Stimulated activated CD8-positive, alpha-beta memory T cell treated with anti-CD3 and anti-CD28 coated beads, Interleukin-15, amount 100 ng/mL, for 48 hours (primary cell): ENCODE data around the gene PLXNA4.

Experiments used
- DNase-seq, 2 donors: peaks; one replicate each; pipeline ENCODE4 v3.0.0-alpha.2; 2020; ENCODE audit warnings: low read depth in 2 of 2

Gene PLXNA4

DNA sequence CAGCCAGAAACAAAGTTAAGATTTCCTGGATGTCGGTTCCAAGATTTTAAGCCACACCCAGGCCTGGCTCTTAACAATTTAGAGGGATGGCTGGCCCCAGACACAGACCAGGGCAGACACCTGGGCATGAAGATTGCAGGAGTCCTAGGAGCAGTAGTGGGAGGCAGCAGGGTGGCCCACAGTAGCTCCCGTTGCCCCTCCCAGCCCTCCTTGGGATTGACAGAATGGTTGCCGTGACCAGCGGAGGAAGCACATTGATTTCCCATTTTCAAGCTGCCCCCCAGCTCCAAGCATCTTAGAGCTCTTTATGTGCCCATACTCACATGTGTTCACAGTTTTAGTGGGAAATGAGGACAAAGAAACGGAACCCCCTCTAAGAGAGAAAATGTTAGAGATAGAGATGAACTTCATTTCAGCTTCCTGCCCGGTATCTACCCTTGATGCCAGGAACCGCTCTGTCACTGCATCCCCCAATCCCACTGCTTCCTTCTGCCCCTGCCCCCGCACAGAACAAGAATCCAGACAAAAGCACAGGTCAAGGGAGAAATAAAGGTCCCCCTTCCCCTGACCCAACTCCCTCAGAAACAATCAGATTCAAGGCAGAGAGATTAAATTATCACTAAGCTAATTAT, 101.1 kb downstream of the PLXNA4 start:
- no peak for DNase-seq

DNA sequence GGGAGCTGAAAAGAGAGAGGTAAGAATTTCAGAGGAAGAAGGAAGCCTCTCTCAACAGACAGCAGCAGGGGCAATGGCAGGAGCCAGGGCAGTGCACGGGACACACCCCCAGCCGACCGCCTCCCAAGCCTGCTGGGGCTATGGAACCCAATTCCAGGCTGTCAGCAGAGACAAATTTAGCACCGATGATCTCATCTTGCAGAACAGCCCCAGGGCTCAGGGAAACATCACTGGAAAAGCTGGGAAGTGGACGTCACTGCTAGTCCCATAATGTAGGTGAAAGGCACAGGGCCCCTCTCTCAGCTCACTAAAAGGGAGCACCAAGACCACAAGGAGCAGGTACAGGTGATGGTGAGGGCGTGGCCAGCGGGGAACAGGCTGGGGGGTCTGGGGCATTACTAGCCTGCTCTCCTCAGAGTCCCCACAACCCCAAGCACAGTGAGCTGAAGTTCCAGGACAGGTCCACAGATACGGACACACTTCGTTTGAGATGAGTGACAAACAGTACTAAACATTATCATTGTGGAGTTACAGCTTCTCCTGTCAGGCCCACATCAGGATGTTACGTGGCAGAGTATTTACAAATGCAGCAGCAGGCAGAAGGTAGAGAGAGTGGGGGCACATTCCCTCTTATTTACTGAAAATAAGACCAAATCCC, 103.7 kb downstream of the PLXNA4 start:
- DNase-seq = no peak

DNA sequence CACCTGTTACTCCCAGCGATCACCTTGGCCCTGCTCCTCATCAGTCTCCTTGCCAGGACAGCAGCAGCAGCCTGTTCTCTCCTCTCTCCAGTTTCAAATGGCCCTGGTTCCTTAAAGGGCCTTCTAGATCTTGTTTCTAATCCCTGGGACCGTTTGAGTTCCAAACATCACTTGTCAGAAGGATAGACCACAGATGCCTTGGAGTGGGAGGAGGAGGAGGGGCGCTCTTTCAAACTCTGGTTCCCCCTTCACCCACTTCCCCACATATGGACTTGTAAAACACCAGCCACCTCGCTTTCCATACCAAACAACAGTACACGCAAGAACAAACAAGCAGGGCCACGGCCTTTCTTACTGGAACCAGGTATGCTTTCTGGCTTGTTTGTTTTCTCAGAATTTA, 104.8 kb downstream of the PLXNA4 start:
- no peak for DNase-seq

DNA sequence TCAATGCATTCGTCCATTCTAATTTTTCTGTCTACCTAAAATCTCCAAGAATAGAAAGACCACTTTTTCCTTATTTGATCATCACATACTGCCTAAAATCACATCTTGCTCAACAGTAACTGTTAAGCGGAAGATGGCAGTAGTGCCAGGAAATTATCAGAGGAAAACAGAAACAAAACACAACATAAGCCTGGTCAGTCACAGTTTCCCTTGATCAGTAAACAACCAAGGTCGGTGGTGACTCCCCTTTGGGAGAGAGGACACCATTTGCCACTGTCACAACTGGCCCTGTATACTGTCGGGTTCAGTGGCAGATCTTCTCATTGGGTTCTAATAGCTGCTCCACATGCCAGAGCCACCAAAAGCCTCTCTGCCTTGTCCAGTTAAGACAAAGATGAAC, 106.6 kb downstream of the PLXNA4 start:
- DNase-seq = no peak

DNA sequence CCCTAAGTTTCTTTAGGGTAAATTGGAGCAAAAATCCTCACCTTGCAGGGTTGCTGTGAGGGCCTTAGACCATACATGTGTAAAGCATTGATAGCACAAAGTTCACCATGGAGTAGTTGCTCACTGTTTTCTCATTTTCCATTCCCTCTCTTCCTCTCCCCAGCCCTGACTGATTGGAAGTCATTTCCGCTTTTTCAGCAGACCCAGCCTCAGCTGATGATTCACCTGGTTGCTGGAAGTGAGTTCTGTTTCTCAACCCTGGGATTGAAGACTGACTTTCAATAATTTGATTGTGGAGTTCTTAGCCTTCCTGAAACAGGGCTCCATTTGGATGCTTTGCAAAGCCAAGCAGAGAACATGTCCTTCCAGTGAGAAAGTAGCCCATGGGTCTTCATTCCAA, 107.0 kb downstream of the PLXNA4 start:
- no peak for DNase-seq

DNA sequence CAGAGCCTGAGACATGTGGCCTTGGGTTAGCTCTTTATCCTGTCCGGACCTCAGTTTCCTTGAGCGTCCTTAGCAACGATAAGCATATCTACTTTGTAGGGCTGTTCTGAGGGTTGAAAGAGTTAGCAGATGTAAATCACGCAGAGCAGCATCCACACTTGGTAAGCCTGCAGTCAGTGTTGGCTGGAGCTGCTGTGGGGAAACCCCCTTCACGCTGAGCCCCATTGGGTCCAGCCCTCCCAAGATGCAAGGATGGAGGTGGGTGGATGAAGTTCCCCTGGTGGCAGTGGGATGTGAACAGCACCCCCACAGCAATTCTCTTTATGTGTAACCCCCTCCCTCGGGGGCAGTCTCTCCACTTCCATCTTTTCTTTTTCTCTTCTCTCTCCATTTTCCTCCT, 109.9 kb downstream of the PLXNA4 start:
- no peak for DNase-seq

DNA sequence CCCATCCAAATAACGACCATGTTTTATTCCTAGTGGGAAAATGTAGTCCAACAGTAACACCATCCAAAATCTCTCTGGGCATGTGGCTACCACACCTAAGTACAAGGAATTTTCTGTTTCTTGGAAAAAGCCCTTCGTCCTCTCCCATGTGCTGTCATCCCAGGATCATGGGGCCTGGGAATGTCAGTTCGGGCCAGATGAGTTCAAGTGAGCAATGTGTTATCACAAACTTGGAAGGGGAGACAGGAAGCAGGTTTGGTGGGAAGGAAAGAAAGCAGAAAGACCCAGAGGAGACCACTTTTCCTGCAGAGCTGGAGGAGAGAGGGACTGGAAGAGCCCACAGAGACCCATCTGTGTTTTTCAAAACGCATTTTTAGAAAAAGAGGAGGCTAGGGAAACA, 110.8 kb downstream of the PLXNA4 start:
- no peak for DNase-seq

DNA sequence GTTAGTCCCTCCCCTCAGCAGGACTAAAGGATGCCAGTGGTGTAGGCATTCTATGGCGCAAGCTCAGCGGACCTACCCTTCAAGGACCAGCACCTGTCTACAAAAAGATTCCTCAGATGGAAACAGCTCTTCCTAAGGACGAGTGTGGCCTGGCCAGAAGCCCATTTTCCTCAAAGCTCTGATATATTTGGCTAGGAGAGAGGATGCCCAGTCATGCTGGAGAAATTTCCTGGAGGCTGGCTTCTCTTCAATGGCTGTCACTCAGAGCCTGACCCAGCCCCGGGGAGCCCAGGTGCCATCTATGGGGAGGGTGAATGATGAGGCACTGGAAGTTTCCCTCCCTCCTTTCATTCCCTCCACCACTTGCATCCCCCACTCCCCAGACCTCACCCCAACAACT, 111.5 kb downstream of the PLXNA4 start:
- DNase-seq = no peak

DNA sequence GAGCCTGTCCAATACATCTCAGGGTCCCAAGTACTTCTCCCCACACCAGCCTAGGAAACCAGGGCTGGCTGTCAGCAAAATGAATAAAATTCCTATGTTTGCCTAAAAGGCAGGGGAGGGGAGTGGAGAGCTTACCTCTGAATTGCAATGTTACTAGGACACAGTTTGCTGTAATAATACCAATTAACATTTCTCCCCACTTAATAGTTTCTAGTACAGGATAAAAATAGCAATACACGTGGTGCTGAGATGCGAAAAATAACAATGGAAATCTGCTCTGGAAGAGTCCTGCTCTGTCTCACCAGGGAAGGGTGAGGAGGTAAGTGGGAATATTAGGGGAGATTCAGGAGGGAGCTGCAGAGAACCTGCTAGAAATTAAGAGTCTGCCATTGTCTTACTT, 112.3 kb downstream of the PLXNA4 start:
- DNase-seq = no peak

DNA sequence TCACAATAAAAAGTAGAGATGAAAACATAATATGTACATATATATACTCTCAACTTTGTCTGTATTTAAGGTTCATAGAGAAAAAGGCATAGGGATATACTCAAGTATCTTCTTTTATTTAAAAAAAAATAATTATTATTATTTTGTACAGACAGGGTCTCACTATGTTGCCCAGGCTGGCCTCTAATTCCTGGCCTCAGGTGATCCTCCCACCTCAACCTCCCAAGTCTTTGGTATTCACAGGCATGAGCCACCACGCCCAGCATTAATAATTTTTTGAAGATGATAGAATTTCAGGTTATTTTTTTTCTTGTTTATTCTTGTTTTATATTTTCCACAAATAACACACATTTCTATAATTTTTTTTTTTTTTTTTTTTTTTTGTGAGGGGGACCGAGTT, 113.8 kb downstream of the PLXNA4 start:
- DNase-seq = no peak

DNA sequence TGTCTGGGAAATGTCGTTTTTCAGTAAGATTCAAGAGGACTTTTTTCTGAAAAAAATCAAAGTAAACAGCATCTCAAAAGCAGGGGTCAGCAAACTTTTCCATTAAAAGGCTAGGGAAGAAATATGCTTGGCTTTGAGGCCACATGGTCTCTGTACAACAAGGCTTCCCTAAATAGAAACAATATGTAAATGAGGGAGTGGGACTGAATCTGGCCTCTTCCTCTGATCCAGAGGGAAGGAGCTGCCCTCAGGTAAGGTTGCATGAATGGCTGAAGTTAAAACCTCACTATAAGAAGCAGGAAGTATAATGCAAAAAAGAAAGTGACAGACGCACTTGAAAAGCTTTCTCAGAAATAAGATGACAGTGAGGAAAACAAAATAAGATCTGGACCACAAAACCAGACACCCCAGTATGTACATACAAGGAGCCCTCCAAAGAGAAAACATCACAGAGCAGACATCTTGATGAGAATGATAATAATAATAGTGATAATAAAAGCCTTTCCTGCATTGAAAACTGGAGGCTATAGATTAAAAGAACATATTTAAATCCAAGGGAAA, 115.2 kb downstream of the PLXNA4 start:
- DNase-seq = no peak

DNA sequence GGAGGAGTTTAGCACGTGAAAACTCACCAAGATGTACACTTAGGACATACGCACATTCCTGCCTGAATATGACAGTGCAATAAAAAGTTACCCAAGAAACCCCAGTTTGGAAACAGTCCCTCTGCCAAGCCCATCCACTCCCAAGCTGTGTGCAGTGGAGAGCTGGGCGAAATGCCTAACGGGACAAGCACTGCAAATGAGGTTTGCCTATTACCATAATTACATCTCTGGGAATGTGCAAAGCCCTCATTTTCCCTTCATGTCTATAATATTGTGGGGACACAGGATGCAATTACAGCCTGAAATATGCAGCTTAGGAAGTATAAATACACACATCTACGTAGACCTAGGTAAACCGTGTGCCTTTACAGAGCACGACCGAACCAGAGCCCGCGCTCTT, 117.5 kb downstream of the PLXNA4 start:
- DNase-seq = no peak

DNA sequence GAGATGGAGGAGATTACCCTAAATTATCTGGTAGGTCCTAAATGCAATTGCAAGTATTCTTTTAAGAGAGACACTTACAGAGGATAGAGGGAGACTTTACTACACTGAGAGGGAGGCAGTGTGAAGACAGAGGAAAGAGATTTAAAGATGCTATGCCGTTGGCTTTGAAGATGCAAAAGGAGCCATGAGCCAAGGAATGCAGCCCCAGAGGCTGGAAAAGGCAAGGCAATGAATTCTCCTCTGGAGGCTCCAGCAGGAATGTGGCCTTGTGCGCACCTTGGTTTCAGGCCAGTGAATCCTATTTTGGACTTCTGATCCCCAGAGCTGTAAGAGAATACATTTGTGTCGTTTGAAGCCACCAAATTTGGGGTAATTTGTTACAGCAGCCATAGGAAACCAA, 118.6 kb downstream of the PLXNA4 start:
- no peak for DNase-seq

DNA sequence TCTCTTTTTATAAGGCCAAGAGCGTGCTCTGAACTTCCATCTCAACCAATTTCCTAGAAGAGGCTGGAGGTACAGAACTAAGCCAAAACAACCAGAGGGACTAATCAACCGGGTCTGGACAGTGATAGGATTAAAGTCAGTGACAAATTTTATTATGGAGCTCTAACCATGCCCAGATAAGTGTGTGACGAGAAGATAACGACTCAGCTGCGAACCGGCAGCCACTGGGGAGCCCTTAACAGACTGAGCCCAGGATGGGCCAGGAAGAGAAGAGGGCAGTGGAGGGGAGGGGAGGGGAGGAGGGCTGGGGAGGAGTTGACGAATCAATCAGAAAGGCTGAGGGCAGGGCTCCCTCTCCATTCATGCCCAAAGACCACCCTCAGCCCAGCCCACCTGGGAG, 119.9 kb downstream of the PLXNA4 start:
- no peak for DNase-seq

DNA sequence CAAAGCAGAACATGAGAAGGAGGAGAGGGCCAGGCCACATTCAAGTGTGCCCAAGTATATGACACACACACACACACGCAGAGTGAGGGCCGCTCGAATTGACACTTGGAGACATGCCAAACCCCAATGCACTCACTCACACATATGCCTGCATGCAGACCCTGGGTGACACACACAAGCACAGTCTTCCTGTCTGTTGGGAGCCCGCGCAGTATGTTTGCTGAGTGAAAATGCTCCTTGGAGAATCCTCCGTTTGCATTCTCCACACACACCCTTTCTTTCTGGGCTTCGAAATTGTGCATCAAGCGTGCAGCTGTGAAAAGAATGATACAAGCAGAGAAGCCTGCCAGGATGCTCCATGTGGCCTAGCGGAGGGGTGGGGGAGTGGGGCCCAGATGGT, 120.9 kb downstream of the PLXNA4 start:
- DNase-seq = no peak

DNA sequence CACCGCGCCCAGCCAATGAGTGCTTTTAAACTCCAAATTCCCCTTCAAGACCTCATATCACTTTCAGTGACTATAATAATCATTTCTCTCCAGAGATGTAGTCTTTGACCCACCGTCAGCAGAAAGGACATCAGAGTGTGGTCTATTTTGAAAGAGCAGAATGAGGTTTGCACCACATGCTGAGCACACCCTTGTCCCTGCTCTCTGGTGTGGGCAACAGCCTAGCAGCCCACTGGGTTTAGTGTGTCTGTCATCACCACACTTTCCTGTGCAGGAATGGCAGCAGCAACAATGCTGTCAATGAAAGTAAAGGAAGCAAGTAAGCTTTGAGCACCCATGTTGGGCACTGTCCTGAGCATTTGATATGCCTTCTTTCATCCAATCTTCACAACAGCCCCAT, 122.4 kb downstream of the PLXNA4 start:
- no peak for DNase-seq

DNA sequence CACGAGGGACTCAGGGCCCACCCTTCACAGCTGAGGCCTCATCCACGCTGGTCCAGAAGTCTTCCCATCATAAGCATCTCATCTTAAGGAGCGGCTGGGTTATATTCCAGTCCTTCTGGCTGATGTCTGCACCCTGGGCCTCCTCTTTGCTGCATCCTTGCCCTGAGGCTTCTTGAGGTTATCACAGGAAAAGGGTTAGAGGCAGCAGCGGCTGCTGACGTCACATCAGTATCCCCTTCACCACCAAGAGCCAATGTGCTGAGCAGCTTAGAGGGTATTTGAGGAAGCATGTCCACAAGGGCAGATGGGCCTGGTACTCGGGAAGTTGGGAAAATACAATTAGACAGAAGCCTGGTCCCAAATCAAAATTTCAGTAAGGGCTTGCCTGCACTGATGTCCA, 125.1 kb downstream of the PLXNA4 start:
- no peak for DNase-seq

DNA sequence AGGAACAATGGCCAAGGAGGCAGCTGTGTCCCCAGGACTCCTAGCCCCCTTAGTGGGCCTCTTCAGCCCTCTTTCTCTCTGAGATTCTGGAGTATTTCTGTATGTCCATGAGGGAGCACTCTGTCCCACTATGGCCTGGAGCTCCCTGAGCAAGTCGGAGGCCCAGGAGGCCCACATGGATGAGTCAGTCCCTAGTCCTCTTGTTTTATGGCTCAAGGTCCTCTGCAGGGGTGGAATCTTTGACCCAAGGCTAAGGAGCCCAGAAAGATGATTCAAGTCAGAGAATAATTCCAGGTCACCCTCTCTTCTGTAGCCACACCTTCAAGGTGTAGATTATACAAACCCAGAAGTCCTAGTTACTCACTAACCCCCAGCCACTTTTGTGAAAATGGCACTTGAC, 125.6 kb downstream of the PLXNA4 start:
- no peak for DNase-seq

DNA sequence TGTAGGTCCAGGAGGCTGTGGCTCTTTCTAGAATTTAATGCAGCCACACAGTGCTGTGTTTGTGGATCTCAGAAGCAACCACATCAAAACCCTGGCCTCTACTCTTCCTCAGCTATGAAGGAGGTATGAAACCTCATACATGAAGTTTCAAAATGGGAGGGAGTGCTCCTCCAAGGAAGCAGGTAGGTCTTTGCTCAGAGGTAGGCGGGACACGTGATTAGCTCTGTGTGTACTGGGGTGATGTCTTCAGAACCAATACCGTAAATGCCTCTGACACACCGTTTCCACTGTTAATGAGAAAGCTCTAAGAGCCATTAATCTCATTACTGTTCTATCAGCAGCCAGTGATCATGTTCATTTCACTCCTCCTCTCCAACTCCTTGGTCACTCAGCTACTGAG, 126.1 kb downstream of the PLXNA4 start:
- peak in 1 of 2 donors; percentile 28 for DNase-seq

DNA sequence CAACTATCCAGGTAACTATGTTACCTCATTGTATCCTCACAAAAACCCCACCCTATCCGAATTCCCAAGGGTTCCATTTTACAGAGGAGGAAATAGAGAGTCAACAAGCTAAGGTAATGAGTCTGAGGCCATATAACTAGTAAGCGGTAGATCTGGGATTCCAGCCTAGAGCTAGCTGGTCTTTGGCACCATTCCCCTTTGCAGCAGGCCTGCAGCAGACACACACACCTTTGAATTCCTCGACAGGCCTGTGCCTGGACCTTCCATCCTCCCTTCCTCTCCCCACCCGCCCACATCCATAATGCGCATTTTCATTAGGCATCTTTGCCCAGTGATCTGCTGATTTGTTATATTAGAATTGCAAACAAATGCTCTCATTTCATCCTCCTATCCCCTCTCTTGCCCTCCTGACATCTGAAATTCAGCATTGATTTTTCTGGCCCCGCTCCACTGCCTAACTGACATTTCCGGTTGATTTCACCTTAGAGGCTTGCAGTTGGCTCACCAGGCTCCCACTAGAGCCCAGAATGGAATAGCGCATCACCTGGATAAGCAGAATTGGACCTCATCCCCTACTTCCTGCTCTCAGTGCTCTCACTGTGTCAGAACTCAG, 129.5 kb downstream of the PLXNA4 start:
- DNase-seq = no peak

DNA sequence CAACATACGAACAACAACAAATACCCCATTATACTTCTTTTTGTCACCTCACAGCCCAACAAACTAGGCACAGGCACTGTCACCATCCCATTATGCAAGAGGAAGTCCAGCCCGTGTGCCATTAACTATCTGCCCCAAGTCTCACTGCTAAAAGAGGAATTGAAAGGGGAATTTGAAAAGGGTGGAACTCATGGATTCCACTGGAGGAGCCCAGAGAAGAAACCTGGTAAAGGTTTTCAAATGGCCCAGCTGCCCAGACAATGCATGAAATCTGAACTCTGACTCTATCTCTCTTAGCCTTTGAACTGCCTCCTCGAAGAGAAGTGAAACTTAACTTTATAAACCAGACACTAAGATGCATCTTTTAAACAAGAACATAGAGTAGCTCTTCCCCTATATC, 130.0 kb downstream of the PLXNA4 start:
- no peak for DNase-seq

DNA sequence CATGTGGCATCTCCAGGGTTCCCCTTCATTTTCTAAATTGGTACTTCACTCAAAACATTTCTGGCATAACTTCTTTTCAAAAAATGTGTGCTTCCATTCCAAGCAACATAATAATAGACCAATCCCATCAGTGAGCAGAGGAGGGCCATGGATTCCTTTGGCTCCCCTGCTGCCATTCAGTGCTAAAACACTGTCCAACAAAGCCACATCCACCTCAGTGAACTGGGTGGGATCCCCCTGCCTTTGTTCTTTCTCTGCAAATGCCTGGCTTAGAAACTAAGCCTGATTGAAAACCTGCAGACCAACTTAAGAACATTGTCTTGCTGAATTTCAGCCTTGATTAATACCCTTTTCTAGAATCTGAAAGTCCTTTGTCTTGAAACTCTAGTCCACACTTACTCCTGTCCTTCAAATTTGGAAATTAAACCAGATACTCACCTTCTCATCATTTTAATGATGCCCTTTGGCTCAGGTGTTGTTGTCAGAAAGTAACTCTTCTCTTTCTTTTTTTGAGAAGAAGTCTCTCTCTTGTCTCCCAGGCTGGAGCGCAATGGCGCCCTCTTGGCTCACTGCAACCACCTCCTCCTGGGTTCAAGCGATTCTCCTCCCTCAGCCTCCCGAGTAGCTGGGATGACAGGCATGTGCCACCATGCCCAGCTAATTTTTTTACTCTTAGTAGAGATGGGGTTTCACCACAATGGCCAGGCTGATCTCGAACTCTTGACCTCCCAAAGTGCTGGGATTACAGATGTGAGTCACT, 132.3 kb downstream of the PLXNA4 start:
- no peak for DNase-seq

DNA sequence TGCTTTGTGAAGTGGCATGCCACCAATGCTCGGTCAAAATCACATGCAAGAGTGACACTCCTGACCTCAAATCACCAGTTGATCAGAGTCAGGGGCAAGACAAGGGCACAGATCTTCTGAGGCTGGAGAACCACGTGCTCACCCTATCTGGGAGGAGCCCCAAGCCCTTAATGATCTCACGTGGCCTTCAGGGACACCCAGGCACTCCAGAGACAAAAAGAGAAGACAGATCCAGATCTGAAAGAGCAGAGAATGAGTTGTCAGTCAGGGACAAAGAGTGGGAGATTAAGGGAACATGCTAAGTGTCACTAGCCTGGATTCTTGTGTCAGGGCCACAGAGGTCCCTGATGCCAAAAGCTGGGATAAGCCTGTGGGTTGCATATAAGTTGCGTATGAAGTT, 134.3 kb downstream of the PLXNA4 start:
- no peak for DNase-seq
